NCI-H1694 treated with DMSO at 0.1 percent for 48 hours (cell line): ENCODE results near the gene SHC3.

ENCODE experiments used
- DNase-seq: peaks from one replicate; lab custom pipeline; 2025; lab: John Stamatoyannopoulos, UW

Gene SHC3

DNA sequence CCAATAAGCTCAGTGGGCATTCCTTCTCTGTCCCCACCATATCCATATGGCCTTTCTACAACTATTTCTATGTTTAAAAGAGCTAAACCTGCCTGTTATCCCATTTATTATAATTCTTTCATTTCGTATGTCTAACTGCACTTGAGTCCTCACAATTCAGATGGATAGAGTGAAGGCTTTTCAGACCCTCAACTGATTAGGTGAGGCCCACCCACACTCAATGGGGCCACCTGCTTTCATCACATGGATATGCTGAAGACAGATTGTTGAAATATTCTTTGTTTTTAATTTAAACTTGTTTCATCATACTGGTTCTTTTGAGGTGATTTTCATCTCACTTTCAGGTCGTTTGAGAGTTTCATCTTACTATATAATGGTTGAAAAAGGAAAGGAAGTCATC is 193.0 kb downstream of the SHC3 start:
- no peak for DNase-seq

DNA sequence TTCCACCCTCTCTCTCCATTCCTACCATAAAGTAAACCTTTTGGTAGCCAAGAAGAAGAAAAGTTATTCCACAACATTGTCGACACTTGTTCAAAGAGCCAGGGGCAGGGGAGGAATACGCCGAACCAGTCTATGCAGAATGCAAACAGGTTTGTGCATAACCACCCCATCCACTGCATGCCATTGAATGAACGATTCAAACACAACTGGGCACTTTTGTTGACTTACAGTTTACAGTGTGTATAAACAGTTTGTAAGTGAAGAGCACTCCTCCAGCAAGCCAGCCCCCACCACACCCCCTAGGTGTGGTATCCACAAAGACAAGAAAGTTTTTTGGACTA is 194.1 kb downstream of the SHC3 start:
- DNase-seq: no peak

DNA sequence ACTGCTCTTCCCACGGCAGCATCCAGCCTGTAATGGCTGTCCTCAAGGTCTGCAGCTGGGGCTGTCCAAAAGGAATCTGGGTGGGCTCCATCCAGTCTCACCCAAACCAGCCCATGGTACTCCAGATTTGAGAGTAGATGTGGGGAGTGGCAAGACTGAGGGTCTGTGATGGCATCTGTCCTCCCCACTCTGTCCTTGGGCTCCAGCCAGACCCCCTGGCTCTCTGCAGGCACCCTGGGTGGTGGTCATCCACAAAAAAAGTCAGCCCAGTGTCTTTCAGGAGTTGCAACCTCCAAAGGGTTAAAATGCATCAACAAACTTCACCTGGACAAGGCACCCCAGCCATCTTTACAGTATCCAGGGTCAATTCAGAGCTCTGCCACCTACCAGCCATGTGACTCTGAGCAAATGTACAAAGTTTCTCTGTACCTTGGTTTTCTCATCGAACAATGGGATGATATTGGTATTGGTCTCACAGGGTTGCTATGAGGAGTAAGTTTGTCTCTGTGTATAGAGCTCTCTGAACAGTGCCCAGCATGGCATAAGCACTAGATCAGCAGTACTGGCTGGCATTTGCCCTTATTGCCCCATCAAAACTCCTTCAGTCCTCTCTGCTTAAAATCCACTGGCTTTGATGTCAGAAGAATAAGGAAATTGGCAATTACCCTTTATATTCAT is 194.6 kb downstream of the SHC3 start:
- no peak for DNase-seq

DNA sequence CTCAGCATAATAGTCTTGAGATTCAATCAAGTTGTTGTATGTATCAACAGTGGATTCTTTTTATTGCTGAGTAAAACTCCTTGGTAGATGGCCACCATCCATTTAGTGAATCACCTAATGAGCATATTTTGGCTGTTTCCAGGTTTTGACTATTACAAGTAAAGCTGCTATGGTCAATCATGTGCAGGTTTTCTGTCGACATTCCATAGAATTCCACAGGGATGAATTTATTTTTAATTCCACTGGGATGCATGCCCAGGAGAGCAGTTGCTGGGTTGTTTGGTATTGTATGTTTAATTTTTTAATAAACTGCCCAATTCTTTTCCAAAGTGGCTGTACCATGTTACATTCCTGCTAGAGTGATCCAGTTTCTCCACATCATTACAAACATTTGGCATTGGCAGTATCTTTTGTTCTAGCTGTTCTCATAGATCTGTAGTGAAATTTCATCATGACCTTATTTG is 197.8 kb downstream of the SHC3 start:
- no peak for DNase-seq

DNA sequence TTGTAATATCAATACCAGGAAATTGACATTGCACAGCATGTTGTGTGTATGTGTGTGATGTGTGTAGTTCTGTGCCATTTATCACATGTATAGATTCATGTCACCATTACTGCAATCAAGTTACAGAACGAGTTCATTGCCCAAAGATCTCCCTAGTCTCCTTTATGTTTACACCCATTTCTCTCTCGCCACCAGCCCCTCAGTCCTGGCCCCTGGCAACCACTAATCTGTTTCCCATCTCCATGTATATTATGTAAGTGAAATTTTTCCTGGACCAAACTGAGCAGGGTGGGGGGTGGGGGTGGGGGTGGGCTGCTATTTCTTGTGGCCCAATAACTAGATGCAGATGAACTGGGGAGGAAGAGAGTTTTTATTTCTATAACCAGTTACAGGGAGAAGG is 198.8 kb downstream of the SHC3 start:
- no peak for DNase-seq

DNA sequence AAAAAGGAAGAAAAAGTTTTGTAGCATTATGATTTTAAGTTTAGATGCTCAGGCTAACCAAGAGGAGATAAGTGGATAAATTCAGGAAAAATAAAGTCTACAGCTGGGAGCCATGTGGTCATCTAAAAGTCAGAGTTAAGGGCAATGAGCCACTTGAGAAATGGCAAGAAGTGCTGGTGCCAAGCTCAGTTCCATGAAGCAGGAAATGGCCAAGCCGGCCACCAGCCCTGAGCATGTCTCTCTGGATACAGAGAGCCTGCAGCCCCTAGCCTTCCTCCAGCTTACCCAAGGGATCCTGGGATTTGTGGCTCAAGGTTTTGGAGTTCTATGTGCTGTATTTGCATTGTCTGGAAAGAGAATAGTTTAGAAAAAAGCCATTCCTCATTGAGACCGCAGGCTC is 199.6 kb downstream of the SHC3 start:
- DNase-seq: no peak

DNA sequence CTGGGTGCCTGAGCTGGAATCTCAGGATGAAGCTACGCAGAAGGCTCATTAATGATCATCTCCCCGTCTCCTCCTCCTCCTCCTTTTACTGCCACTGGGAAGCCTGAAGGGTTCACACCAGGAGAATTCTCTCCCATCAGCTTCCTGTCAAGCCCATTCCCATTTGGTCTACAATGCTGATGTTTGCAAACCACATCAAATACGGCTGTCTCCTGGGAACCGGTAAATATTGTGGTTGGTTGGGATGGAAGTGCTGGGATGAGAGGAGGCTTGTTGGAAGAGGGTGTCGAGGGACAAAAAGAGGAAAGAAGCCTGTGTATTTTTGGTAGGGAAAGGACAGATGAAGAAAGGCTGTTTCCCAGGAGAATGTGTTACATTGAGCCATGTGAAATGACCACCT is 200.6 kb downstream of the SHC3 start:
- DNase-seq: no peak

DNA sequence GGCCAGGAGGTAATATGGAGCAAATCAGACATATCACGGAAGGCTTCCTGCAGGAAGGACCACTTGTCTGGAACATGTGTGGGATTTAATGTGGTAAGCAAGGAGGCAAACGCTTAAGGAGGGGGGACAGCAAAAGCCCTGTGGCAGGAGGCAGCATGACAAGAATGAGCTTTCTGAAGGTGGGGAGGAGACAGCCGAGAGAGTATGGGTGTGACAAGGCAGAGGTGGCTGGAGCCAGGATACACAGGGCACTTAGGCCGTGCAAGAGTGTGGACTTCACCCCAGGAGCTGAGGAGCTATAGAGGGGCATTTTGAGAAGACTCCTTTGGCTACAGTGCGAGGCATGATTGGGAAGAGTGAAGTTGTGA is 201.7 kb downstream of the SHC3 start:
- DNase-seq: no peak

DNA sequence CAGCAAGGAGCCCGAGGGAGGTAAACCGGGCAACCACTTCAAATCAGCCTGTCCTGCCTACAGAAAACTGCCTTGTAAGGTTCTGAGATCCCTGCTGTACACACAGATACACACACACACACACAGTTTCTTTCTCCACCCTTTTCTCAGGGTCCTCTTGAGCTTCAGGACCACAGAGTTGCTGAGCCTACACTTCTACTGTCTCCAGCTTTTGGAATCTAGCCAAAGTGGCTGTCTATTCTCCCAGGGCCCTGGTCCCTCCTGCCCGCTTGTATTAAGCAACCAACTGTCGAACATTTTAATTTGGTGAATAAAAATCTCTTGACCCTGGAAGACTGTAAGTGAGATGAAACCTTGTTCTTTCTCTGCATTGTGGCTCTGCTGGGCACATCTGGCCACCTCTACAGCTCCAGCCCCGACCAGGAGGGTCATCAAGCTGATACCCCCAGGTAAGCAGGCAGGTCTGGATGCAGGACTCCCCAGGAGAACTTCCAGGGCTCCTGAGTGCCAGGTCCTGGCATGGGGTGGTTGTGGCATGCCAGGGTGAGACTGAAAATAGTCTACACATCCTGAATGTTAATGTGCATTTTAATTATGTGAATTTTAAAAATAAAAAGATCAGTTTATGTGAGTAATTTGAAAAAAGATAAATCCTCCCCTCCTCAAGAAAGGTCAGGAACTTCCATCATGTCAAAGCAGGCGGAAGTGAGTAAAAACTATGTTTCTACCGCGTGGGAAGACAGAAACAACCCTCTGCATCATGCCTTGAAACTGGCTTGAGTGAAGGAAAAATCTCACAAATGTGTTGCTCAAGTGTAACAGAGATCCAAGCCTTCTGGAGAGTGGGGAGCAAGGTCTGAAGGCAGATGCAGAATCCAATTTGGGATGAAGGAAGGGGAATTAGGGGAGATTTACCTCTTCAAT is 202.4 kb downstream of the SHC3 start:
- no peak for DNase-seq

DNA sequence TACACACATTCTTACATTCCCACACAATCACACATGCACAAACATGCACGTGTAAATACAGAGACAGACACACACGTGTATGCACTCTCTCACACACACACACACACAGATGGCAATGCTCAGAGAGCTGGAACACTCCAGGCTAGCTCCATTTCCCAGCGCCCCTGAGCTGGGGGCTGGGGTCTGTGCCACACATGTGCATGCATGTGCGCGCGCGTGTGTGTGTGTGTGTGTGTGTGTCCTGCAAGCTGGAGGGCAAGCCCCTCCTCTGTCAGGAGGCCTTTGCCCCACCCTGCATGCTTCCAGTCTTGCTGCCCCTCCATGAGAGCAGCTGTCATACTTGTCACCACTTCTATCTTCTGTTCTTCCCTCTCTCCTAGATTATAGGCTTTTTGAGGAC is 204.0 kb downstream of the SHC3 start:
- no peak for DNase-seq

DNA sequence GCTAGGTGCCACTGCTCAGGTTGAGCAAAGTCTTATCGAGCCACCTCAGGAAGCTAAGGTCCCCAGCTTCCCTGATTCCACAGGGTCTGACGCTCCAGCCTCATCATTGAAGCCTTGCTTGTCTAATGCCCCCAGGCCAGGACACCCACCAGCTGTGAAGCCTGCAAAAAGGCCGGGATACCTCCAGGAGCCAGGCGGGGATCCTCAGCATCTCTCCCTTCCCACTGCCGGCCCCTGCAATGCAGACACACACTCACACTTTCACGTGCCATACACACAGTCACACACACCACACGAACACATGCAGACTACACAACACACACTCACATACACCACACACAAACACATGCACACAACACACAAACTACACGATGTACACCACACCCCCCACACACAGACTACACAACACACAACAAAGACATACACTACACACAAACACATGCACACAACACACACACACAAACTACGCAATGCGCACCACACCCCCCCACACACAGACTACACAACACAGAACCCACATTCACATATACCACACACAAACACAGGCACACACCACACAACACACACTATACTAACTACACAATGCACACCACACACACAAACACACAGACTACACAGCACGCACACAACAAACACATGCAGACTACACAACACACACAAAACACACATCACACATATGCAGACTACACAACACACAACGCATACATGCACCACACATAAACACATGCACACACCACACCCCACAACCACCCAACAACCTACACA is 205.2 kb downstream of the SHC3 start:
- no peak for DNase-seq

DNA sequence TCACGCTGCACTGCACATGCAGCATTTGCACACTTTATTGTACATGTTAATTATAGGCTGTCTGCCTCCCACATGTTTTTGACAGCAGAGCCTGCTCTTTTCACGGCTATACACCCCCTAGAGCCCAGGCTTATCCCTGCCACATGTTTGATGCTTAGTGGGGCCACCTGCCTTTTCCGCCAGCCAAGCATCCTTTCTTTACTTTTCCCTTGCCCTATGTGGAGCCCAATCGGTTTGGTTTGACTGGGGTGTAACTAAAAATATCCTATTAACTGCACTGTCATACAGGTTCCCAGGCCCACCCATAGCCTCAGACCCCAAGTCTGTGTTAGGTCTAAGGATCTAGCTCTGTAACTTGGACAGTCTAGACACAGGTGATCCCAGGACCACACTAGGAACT is 206.2 kb downstream of the SHC3 start:
- DNase-seq: no peak

DNA sequence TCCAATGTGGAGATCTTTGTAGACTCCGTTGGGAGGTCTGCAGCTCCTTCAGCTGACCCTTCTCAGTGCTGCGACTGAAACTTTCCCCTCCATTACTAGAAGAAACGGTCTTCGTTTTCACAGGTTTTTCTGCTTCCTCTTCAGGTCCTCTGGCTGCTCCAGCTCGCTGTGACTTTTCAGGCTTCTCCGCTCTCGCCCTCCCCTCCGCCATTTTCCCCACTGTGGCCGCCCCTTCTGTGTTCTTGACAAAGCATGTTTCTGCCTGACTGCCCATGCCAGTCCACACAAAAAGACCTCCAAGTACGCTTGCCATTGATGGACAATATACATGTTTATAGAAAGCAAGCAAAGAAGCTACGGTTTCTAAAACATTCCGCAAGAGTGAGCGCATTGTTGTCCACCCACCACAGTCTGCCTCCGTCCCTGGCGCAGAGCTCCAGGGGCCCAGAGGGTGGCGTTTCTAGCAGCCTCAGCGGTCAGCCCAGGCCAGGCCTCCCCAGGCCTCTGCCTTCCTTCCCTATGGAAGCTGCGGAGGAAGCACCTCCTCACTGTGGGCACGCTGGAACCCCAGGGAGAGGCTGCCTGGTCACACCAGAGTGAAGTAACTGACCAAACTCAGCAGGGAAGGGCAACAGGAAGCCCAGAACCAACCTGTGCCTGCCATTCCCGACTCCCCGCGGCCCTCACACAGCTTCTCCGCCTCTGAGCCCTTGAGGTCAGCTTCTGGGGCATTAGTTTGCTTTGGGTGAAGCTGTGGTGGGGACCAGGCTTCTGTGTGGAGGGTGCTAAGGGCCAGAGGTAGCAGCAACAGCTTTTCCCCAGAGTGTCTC is 207.3 kb downstream of the SHC3 start:
- DNase-seq: no peak

DNA sequence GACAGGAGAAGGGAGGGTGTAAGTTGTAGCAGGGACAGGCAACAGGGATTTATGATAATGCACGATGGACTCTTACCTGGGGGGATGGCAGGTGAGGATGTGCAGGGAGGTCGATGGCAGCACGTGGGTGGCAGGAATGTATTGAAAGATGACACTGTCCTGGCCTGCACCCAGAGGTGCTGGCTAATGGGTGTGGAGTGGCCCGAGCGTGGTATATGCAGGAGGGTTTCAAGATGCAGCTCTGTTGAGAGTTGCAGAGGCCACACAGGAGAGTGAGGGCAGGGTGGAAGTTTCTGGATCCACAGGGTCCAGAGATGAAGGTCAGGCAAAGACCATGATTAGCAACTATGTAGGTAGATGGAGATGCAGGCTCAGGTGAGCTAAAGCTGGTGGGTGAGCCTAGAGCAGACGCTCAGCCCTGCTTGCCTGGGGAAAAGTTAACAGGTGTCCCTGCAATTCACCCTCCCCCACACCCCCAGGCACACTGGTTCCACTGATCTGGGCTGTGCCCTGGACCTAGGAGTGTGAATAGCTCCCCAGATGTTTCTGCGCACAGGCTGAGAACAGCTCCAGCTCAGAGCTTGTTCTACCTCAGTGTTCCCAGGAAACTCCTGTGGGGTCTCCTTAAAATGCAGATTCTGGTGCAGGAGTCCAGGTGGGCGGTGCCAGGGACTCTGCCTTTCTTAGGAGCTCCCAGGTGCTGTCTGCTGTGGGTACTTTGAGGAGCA is 208.8 kb downstream of the SHC3 start:
- no peak for DNase-seq

DNA sequence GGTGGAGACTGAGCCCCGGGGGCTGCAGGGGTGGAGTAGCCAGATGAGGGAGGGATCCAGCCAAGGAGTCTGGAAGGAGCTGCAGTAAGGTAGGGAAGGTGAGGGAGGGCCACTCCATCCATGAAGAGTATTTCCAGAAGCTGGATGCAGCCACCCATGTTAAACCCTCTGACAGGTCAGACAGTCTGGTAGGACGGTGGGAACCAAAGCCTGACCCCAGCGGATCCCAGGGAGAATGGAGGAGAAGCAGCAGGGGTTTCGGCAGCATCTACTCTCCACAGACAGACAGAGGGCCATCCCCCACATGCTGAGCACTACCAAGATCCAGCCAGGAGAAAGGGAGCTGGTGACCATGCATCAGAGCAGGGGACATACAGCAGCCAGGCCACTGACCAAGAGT is 209.8 kb downstream of the SHC3 start:
- DNase-seq: no peak

DNA sequence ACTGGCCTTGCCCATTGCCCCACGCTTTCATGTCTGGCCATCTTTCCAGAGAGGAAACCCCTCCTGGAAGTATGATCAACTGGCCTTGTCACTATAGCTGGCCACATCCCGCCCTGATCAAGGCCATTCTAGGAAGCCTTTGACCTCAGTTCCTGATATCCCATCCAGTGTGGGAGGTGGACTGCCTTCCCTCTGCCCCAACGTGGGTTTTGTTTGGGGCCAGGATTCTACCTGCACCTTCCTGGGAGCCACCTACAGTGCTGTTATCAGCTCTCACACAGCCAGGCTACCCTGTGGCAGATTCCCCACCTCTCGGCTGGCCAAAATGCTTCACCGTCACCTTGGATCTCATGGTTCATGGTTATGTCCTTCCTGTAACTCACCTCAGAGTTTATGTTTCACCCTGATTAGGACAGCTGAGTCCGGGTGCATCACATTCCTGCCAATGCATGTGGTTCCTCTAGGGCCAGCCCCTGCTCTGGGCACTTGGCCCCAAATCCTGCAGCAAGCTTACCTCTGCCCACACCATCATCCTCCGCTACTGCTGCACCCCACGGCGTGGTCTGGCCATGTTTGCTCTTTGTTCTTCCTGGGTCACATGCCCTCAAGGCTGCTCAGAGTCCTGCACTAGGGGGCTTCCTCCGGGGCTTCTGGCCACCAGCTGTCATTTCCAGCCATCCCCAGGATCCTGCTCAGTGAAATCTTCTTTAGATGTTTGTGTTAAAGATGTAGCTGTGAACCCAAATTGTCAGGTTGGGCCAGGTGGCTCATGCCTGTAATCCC is 211.5 kb downstream of the SHC3 start:
- no peak for DNase-seq

DNA sequence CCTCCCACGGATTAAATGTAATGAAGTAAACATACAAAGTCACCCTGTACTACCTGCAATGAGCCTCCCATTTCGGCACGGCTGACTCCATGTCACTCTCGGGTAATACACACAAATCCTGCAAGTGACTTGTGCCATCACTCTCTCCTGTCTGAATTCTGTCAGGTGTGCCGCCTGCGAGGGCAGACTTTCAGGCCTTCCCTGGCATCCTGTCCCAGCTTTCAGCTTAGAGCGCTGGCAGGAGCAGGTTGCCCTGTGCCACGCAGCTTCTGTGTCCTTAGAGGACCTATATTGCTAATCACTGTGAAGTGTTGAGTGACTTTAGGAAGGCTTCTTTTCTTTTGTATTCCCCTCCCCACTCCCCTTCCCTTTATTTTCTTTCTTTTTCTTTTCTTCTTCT is 213.1 kb downstream of the SHC3 start:
- no peak for DNase-seq

DNA sequence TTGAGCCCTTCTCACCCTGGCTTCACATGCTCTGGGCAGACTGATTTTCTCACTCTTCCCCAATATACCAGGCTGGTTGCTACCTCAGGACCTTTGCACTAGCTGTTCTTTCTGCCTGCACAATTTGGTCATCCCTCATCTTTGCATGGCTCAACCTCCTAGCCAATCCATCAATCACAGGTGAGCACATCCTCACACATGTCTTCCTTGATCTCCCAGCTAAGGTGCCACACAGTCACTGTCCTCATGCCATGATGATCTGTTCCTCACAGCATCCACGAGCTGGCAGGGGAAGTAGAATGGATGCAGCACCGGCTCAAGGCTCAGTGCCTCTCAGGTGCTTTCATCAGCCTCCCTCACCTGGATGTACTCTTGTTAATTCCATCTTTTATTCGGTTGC is 218.0 kb downstream of the SHC3 start:
- DNase-seq: no peak

DNA sequence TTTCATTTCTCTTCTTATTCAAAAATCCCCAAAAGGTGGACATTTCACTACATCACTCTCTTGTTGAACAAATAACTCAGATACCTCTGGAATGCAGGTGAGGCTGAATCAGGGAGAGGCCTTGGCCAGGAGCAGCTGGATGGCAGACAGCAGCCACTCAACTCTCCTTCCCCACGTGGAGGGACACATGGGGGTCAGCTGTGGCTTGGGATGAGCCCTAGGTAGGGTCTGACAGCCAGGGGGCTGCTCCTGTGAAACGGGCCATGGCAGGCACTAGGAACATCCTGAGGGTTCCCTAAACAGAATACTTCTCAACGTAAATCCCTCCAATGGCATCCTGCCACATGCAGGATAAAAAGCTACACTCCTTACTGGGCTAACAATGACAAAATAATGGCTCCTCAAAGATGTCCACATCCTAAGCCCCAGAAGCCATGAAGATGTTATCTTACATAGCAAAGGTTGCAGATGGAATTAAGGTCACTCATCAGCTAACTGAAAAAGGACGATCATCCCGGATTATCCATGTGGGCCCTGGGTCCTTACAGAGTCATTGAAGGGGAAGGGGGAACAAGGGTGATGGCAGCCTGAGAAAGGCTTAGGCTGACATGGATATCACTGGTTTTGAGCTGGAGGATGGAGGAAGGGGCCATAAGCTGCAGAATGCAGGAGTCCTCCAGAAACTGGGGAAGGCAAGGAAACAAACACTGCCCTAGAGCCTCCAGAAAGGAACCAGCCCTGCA is 218.7 kb downstream of the SHC3 start:
- DNase-seq: no peak

DNA sequence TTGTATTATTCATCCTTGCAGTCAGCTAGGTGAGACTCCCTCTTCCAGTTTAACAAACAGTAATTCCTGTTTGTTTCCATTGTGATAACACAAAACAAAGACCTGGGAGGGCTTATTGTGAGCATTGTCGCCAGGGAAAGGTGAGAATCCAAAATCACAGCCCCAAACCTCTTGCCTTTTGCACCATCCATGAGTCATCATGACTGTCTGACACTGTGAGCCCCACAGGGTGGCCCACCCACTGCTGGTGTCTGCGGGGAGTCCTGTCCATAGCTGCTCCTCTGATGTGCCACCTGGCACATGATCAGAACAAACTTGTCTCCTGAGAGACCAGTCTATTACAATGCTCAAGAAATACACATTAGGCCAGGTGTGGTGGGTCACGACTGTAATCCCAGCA is 221.1 kb downstream of the SHC3 start:
- DNase-seq: no peak
